GM12892 (cell line): Measurements from ENCODE around the gene SH3RF3.
A peak's percentile ranks its signal among the peaks of the same experiment; 100 is the strongest.

ENCODE experiments used
- DNase-seq: peaks from one replicate; pipeline ENCODE4 v3.0.0; 2011; ENCODE audit not compliant: insufficient read length
- FAIRE-seq: peaks from 2 replicates; lab custom pipeline; 2011; peaks lifted over from hg19 to GRCh38; lab: Jason Lieb, UNC
- POLR2A ChIP-seq: IDR thresholded peaks from 2 replicates; pipeline ENCODE4 v1.6.1; 2011; ENCODE audit warnings: low read depth, low read length, control low read depth
- POLR2AphosphoS5 ChIP-seq: IDR thresholded peaks from 2 replicates; pipeline ENCODE4 v1.6.1; 2011; ENCODE audit warnings: low read depth, low read length, control low read depth
- TAF1 ChIP-seq: IDR thresholded peaks from 2 replicates; pipeline ENCODE4 v1.6.1; 2011; ENCODE audit warnings: low read depth, mild to moderate bottlenecking, control low read depth, low read length, borderline replicate concordance

SH3RF3 gene

DNA sequence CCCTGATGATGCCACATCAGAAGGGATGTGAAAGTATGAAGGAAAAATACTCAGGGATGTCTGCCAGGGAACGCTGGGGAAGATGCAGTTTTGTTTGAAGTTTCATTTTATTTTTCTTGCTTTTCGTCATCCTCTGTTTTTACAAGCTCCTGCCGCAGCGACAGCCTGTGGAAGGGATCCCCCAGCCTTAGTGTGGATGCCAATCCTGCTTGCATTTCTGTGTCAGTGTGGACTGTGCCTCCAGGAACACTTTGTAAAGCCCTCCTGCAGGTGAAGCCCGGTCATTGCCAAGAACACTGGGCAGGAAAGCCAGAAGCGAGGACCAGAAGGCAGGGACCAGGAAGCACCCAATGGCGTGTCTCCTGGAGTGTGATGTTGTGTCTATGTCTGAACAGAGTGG is 250.5 kb downstream of the SH3RF3 start:
- TF ChIP-seq POLR2AphosphoS5: no peak
- TF ChIP-seq TAF1: no peak
- no peak for TF ChIP-seq POLR2A
- no peak for FAIRE-seq
- DNase-seq: no peak

DNA sequence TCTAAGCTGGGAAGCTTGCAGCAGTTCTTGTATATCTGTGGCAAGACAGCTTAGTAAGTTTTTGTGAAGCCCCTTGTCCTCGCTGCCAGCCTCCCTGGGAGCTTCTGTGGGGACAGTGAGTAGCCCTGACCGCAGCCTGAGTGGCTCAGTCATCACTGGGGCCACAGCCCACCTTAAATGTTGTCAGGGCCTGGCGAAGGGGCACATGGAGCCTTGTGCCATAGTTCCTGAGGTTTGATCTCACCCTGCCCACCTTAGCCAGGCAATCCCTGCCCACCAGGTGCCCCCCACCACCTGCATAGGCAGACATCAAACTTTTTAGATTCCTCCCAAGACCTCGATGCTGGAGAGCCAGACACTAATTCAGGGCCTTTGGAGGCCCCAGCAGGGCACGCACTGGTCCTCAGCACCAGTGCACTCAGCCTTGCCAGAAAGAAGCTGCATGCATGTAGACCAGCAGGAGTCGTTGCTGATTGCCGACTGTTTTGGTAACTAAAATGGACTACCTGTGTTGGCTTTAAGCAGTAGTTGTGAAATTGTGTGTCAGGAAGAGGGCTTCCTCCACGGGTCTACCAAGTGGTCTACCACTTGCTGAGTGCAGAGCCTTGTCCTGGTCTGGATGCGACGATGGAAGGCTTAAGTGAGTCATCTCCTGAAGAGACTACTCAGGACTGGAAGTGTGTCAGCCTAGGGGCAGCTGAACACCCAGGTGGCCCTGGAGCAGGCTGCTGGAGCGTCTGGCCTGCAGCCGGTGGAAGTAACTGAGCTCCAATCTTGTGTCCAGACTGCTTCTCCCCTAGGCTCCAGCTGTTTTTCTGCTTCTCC is 251.7 kb downstream of the SH3RF3 start:
- TF ChIP-seq POLR2A: no peak
- no peak for TF ChIP-seq TAF1
- FAIRE-seq (no peak), DNase-seq (no peak)

DNA sequence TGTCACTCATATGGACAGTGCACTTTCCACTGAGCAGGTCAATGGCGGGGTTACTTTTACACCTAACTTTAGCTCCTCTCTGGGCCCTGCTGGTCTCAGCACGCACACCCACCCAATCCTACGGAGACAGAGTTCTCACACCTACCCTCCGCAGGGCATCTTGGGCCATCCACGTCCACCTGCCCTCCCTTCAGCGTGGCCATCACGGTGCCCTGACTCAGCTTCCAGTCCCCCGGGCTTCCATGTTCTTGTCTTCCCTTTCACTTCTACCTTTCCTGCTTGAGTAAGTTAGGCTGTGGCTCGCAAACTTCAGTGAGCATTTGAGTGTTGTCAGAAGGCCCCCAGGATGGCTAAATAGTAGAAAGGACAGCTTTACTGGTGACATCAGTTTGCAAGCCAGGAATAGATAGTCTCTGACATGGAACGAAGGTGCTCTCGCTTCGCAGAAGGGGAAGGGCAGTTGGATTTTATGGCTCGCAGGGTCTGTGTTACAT is 252.4 kb downstream of the SH3RF3 start:
- DNase-seq: no peak
- FAIRE-seq: no peak
- TF ChIP-seq TAF1: no peak
- TF ChIP-seq POLR2AphosphoS5: no peak
- no peak for TF ChIP-seq POLR2A

DNA sequence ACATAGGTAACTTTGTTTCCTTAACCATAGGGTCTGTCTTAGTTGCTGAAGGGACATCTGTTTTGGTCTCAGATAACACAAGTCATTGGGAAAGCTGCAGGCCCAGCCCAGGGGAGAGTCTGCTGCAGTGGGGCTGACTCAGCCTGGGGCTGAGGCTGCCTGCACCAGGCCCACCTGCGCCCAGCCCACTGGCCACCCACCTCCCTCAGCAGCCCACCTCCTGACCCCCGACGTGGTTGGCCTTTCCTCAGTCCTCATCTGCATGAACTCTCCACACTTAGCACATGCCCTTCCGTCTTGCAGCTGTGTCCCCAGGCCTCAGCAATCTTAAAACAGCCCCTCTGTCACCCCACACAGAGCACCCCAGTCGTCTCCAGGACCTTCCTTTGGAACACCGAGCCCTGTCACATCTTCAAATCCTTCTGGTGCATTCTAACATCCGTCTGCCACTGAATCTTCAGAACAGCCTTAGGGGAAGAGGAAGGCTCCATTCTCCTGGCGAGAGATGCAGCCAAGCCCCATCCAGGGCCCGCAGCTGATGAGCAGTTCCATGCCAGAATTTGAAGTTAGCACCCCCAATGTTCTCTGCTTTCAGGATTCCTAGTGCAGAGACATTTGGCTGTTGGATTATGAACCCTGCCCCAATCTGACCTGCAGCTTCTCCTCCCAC is 253.4 kb downstream of the SH3RF3 start:
- no peak for FAIRE-seq
- TF ChIP-seq POLR2A (no peak), POLR2AphosphoS5 (no peak), TAF1 (no peak)
- no peak for DNase-seq

DNA sequence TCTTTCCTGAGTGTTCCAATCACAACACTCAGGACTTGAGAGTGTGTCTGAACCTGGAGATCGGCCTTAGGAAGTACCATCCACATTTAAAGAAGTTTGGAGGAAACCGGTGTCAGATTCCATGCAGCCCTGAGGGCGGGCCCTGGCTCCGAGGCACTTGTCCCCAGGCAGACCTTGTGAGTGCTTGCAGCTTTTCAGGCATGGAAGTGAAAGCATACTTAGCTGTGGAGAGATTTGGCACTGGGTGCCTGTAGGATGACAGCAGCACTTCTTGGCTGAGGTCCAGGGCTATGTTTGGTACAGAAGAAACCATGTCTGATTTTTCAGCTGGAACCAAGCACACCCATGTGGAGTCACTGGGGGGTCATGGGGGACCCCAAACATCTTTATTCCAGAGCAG is 253.9 kb downstream of the SH3RF3 start:
- TF ChIP-seq TAF1 (no peak), POLR2AphosphoS5 (no peak), POLR2A (no peak)
- no peak for FAIRE-seq
- DNase-seq: peak; percentile 11

- DNase-seq (no peak), FAIRE-seq (no peak)
- TF ChIP-seq POLR2AphosphoS5: no peak
- no peak for TF ChIP-seq POLR2A
- no peak for TF ChIP-seq TAF1
These were observed 254.7 kb downstream of the SH3RF3 start for GRCh38 chr2:109383505-109384307.

GRCh38 chr2:109384308-109385271 is 255.6 kb downstream of the SH3RF3 start:
- FAIRE-seq (no peak), DNase-seq (no peak)
- TF ChIP-seq POLR2A (no peak), POLR2AphosphoS5 (no peak), TAF1 (no peak)

DNA sequence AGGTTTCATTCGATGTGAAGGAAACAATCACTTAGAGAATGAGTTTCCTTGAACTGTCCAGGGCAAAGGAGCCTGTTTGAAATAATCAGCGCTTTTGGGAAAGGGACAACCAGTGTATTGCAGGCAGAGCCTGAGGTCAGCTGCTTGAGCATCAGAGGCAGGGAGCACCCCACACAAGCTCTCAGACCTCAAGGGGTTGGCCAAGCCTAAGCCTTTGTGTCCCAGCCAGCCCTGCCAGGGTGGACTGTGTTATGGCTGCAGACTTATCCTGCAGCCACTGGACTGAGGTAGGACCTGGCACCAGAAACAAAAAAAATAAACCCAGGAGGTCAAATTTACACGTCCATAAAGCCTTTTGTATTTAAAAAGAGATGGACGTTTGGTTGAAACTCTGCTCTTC is 256.5 kb downstream of the SH3RF3 start:
- TF ChIP-seq POLR2AphosphoS5 (no peak), TAF1 (no peak), POLR2A (no peak)
- FAIRE-seq: no peak
- no peak for DNase-seq

DNA sequence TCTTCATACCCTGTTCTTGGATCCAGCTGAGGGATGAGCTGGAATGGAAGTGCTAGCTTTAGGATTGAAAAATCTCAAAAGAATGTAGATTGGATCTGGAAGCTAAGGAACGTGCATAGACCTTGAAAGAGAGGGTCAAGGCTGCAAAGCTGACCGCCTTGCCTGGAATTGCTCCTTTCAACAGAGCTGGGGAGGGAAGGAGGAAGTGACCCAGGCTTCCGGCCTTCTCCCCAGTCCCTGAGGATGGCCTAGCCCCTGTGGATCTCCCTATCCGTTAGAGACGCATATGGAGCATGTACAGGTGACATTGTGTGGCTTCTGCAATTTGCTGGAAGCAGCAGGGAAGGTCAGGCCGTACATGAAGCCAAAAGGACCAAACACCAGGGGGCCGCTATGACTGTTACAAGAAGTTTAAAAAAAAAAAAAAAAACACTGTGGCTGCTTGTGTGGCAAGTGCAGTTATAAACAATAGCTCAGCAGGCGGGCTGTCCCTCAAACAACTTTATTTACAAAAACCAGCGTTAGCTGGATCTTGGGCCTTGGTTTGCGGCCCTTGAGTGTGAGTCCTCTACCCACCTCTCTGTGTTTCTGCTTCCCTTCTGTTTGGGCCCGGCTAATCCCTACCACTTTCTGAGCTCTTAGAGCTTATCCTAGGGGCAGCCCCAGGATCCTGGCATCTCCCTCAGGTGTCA is 257.1 kb downstream of the SH3RF3 start:
- no peak for FAIRE-seq
- TF ChIP-seq POLR2A: no peak
- TF ChIP-seq TAF1: no peak
- no peak for TF ChIP-seq POLR2AphosphoS5

GRCh38 chr2:109387221-109387735 is 258.3 kb downstream of the SH3RF3 start:
- TF ChIP-seq POLR2A (no peak), TAF1 (no peak), POLR2AphosphoS5 (no peak)
- FAIRE-seq: no peak
- no peak for DNase-seq

More for the DNA sequence above, 257.1 kb downstream of the SH3RF3 start:
- no peak for DNase-seq
